NAMALWA (cell line): ENCODE data around the gene TMEM238L.
A peak's percentile ranks its signal among the peaks of the same experiment; 100 is the strongest.
"Not testable (repeated sequence)": the region's sequence is repeated elsewhere in the genome, so short reads cannot be mapped to it uniquely, and the experiment has no call there.

Source experiments
- DNase-seq: peaks from one replicate; pipeline ENCODE4 v3.0.0-alpha.2; 2015; ENCODE audit warnings: low spot score

The TMEM238L gene

GRCh38 chr17:10803830-10804475 is at the start of gene TMEM238L:
TSS of gene TMEM238L (minus strand) at chr17:10804099. CDS start at chr17:10803963, 136 bp downstream.
- DNase-seq = no peak

- not testable (repeated sequence) for DNase-seq
These were observed 42.7 kb upstream of the TMEM238L start for GRCh38 chr17:10846636-10847035.

- no peak for DNase-seq
These were observed 41.5 kb upstream of the TMEM238L start for GRCh38 chr17:10845388-10845751.

- peak; percentile 51 for DNase-seq
These were observed 40.9 kb upstream of the TMEM238L start for GRCh38 chr17:10844621-10845387.

GRCh38 chr17:10843811-10844210 is 39.9 kb upstream of the TMEM238L start:
- DNase-seq = no peak

- no peak for DNase-seq
These were observed 38.8 kb upstream of the TMEM238L start for GRCh38 chr17:10842658-10843057.

GRCh38 chr17:10838682-10839081 is 34.8 kb upstream of the TMEM238L start:
- no peak for DNase-seq

- no peak for DNase-seq
These were observed 34.0 kb upstream of the TMEM238L start, which contains the start of gene PIRT for GRCh38 chr17:10837921-10838320. TSS of gene PIRT (minus strand) at chr17:10838087. CDS start at chr17:10825645, 12,442 bp downstream.

- DNase-seq = no peak
These were observed 33.2 kb upstream of the TMEM238L start for GRCh38 chr17:10836966-10837590.

- DNase-seq = no peak
These were observed 32.2 kb upstream of the TMEM238L start for GRCh38 chr17:10836145-10836544.

GRCh38 chr17:10831696-10832095 is 27.8 kb upstream of the TMEM238L start:
- no peak for DNase-seq

GRCh38 chr17:10827898-10828552 is 24.1 kb upstream of the TMEM238L start:
- no peak for DNase-seq

- DNase-seq = no peak
These were observed 21.0 kb upstream of the TMEM238L start for GRCh38 chr17:10824874-10825273.

- no peak for DNase-seq
These were observed 17.9 kb upstream of the TMEM238L start for GRCh38 chr17:10821770-10822169.

- no peak for DNase-seq
These were observed 17.2 kb upstream of the TMEM238L start for GRCh38 chr17:10821054-10821453.

- DNase-seq = no peak
These were observed 11.4 kb upstream of the TMEM238L start for GRCh38 chr17:10815319-10815718.

GRCh38 chr17:10814075-10814474 is 10.2 kb upstream of the TMEM238L start:
- DNase-seq = no peak

- DNase-seq = no peak
These were observed 8.8 kb upstream of the TMEM238L start for GRCh38 chr17:10812674-10813073.

GRCh38 chr17:10809605-10810004 is 5.7 kb upstream of the TMEM238L start:
- DNase-seq = no peak

GRCh38 chr17:10807704-10808128 is 3.8 kb upstream of the TMEM238L start:
- no peak for DNase-seq

GRCh38 chr17:10806545-10807262 is 2.8 kb upstream of the TMEM238L start:
- DNase-seq = no peak

- no peak for DNase-seq
These were observed 2.0 kb upstream of the TMEM238L start for GRCh38 chr17:10805911-10806310.
